K562 (cell line): ENCODE measurements around the gene CNPY2. TPM values are rescaled to one million over a fixed set of nuclear protein-coding genes. Genes with fewer than 3 reads are reported as not detected.

Source experiments
- CEBPG ChIP-seq, 3 experiments: fragments of 200-800 bp in 1 of 3; sonication (Bioruptor generic) in 1 of 3; sonication (generic) in 1 of 3; formaldehyde crosslinking in 1 of 3; IDR thresholded peaks in 2 of 3; conservative IDR thresholded peaks in 1 of 3; 2 replicates each; pipeline versions ENCODE4 v1.6.1 to v1.8.0; 2016 to 2022; ENCODE audit warnings: missing compliant biosample characterization in 2 of 3, missing genetic modification characterization in 2 of 3, mild to moderate bottlenecking in 1 of 3, missing genetic modification reagents in 1 of 3
- FOXK1 ChIP-seq: sonication (generic); formaldehyde crosslinking; IDR thresholded peaks from 2 replicates; pipeline ENCODE4 v1.8.0; 2022; ENCODE audit warnings: missing genetic modification reagents, mild to moderate bottlenecking, borderline replicate concordance
- HCFC1 ChIP-seq: IDR thresholded peaks from 2 replicates; pipeline ENCODE4 v1.6.1; 2012; ENCODE audit warnings: low read depth, low read length, improper control_type of control experiment
- POLR2AphosphoS5 ChIP-seq: IDR thresholded peaks from 2 replicates; pipeline ENCODE4 v1.6.1; 2011; ENCODE audit warnings: mild to moderate bottlenecking, low read depth, low read length, moderate library complexity; ENCODE audit not compliant: control insufficient read depth, insufficient read depth
- POLR2H ChIP-seq: IDR thresholded peaks from 2 replicates; pipeline ENCODE4 v1.6.1; 2016; ENCODE audit warnings: missing genetic modification characterization, low read depth, mild to moderate bottlenecking, control low read depth, missing compliant biosample characterization, moderate library complexity
- TBP ChIP-seq: optimal IDR thresholded peaks from 2 replicates; pipeline ENCODE3; 2011; ENCODE audit warnings: low read depth, low read length, improper control_type of control experiment
- TCFL5 ChIP-seq: fragments of 250-450 bp; sonication (Bioruptor Pico); conservative IDR thresholded peaks from 2 replicates; pipeline ENCODE4 v1.6.1; 2021; ENCODE audit warnings: mild to moderate bottlenecking, moderate library complexity, matching md5 sums
- YBX1 ChIP-seq: fragments of 450-650 bp; IDR thresholded peaks from 2 replicates; pipeline ENCODE4 v1.7.1; 2016; ENCODE audit warnings: mild to moderate bottlenecking
- ZNF12 ChIP-seq: sonication (generic); formaldehyde crosslinking; IDR thresholded peaks from 2 replicates; pipeline ENCODE4 v1.4.0; 2020; ENCODE audit warnings: mild to moderate bottlenecking, missing genetic modification reagents
- polyA plus RNA-seq, 8 experiments: library from polyadenylated mRNA; depleted of rRNA in 4 of 8; stranded (reverse) in 5 of 8; unstranded in 3 of 8; fragments of >200 nt; fragmentation: Nextera tagmentation in 2 of 8; fragmentation: Illumina TruSeq in 1 of 8; extraction: Ambion mirVana in 2 of 8; extraction: Trizol in 1 of 8; gene quantifications; 2 replicates each; pipeline versions ENCODE4 v1.2.1 to v1.2.3, GENCODE V29; 2011 to 2014; ENCODE audit warnings: inconsistent platforms in 1 of 8, missing spikeins in 1 of 8
- total RNA-seq, 7 experiments: library from RNA; depleted of rRNA in 6 of 7; stranded (reverse); fragments of >200 nt in 6 of 7; fragmentation: Illumina TruSeq in 2 of 7; extraction: Trizol in 2 of 7; gene quantifications; 2 replicates each; pipeline versions ENCODE4 v1.2.1 to v1.2.3, GENCODE V29; 2011 to 2021; ENCODE audit warnings: low replicate concordance in 1 of 7
- TF ChIP-seq, protein P1 (sequence below): sonication (generic); formaldehyde crosslinking; IDR thresholded peaks from 2 replicates; pipeline ENCODE4 v1.8.1; 2023; ENCODE audit warnings: missing genetic modification reagents, mild to moderate bottlenecking, borderline replicate concordance
- TF ChIP-seq, protein P2 (sequence below): IDR thresholded peaks from 2 replicates; pipeline ENCODE4 v1.6.1; 2011; ENCODE audit warnings: borderline replicate concordance, low read depth, mild to moderate bottlenecking, moderate library complexity, low read length; ENCODE audit not compliant: insufficient read depth, poor library complexity, severe bottlenecking
- TF ChIP-seq, protein P3 (sequence below): fragments of 450-650 bp; formaldehyde crosslinking; conservative IDR thresholded peaks from 2 replicates; pipeline ENCODE4 v1.4.0; 2022; ENCODE audit warnings: mild to moderate bottlenecking, missing genetic modification characterization
- TF ChIP-seq, protein P4 (sequence below): sonication (generic); formaldehyde crosslinking; IDR thresholded peaks from 2 replicates; pipeline ENCODE4 v1.8.0; 2022; ENCODE audit warnings: mild to moderate bottlenecking, missing genetic modification reagents
- TF ChIP-seq, protein P5 (sequence below): sonication (generic); formaldehyde crosslinking; IDR thresholded peaks from 2 replicates; pipeline ENCODE4 v1.8.1; 2023; ENCODE audit warnings: mild to moderate bottlenecking, missing genetic modification reagents

Gene CNPY2
- total and polyA plus RNA-seq, 9 of the 15 experiments (the other 6 are each of a cell fraction or from before 2014, with no cell fraction given) = 33.8 to 190 (median 138) TPM

DNA sequence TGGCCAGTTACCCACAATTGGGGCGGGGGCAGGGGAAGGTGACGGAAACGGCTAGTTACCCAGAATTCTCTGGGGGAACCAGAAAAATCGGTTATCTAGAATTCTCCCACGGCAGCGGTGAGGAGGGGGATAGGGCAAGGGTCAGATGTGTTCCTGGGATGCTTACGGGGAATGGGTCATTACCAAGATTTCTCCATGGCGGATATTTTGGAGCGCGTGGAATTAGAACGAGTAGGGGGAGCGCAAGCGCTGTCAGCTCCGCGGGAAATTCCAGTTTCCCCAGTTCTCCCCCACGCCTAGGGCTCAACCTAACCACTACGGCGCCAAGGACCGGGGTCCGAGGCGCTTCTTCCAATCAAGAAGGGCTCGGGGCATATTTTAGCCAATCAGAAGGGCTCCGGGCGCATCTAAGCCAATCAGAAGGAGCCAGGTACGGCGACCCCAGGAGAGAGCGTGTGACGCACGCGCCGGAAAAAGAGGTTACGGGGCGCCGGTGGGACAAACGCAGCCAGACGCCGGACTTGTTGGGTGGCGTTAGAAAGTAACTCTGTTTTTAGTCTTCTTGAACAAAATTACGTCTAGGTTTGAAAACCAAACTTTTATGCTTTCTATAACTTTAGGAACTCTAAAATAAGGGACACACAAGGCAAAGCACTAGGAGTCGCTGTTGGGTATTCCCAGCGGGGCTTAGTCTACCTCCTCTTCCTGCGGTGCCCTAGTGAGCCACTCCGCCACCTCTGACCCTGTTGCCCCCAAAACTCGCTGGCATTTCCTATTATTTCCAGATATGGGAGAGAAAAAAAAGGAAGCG lies 18.1 kb upstream of the CNPY2 start, which contains the start of gene PAN2 (continued):
- TF ChIP-seq, protein P1, sequence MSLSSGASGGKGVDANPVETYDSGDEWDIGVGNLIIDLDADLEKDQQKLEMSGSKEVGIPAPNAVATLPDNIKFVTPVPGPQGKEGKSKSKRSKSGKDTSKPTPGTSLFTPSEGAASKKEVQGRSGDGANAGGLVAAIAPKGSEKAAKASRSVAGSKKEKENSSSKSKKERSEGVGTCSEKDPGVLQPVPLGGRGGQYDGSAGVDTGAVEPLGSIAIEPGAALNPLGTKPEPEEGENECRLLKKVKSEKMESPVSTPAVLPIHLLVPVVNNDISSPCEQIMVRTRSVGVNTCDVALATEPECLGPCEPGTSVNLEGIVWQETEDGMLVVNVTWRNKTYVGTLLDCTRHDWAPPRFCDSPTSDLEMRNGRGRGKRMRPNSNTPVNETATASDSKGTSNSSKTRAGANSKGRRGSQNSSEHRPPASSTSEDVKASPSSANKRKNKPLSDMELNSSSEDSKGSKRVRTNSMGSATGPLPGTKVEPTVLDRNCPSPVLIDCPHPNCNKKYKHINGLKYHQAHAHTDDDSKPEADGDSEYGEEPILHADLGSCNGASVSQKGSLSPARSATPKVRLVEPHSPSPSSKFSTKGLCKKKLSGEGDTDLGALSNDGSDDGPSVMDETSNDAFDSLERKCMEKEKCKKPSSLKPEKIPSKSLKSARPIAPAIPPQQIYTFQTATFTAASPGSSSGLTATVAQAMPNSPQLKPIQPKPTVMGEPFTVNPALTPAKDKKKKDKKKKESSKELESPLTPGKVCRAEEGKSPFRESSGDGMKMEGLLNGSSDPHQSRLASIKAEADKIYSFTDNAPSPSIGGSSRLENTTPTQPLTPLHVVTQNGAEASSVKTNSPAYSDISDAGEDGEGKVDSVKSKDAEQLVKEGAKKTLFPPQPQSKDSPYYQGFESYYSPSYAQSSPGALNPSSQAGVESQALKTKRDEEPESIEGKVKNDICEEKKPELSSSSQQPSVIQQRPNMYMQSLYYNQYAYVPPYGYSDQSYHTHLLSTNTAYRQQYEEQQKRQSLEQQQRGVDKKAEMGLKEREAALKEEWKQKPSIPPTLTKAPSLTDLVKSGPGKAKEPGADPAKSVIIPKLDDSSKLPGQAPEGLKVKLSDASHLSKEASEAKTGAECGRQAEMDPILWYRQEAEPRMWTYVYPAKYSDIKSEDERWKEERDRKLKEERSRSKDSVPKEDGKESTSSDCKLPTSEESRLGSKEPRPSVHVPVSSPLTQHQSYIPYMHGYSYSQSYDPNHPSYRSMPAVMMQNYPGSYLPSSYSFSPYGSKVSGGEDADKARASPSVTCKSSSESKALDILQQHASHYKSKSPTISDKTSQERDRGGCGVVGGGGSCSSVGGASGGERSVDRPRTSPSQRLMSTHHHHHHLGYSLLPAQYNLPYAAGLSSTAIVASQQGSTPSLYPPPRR (CRISPR knock-in tag) = peak; percentile 46; the same call in 1 of the 2 replicates
- TF ChIP-seq POLR2AphosphoS5 = peak; percentile 78; the same call in 1 of the 2 replicates
- TF ChIP-seq TBP = peak; percentile 90
- peak; percentile 97 for TF ChIP-seq POLR2H (tag)
- TF ChIP-seq, protein P2, sequence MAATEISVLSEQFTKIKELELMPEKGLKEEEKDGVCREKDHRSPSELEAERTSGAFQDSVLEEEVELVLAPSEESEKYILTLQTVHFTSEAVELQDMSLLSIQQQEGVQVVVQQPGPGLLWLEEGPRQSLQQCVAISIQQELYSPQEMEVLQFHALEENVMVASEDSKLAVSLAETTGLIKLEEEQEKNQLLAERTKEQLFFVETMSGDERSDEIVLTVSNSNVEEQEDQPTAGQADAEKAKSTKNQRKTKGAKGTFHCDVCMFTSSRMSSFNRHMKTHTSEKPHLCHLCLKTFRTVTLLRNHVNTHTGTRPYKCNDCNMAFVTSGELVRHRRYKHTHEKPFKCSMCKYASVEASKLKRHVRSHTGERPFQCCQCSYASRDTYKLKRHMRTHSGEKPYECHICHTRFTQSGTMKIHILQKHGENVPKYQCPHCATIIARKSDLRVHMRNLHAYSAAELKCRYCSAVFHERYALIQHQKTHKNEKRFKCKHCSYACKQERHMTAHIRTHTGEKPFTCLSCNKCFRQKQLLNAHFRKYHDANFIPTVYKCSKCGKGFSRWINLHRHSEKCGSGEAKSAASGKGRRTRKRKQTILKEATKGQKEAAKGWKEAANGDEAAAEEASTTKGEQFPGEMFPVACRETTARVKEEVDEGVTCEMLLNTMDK = no peak
- no peak for TF ChIP-seq ZNF12 (CRISPR knock-in tag)
- peak; percentile 46; the same call in 1 of the 2 replicates for TF ChIP-seq HCFC1
- TF ChIP-seq, protein P3, sequence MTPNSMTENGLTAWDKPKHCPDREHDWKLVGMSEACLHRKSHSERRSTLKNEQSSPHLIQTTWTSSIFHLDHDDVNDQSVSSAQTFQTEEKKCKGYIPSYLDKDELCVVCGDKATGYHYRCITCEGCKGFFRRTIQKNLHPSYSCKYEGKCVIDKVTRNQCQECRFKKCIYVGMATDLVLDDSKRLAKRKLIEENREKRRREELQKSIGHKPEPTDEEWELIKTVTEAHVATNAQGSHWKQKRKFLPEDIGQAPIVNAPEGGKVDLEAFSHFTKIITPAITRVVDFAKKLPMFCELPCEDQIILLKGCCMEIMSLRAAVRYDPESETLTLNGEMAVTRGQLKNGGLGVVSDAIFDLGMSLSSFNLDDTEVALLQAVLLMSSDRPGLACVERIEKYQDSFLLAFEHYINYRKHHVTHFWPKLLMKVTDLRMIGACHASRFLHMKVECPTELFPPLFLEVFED (CRISPR knock-in tag) = no peak; the same call in 1 of the 2 replicates
- TF ChIP-seq, protein P4, sequence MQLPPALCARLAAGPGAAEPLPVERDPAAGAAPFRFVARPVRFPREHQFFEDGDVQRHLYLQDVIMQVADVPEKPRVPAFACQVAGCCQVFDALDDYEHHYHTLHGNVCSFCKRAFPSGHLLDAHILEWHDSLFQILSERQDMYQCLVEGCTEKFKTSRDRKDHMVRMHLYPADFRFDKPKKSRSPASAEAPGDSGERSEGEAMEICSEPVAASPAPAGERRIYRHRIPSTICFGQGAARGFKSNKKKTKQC (CRISPR knock-in tag) = peak; percentile 57; the same call in 1 of the 2 replicates
- no peak for TF ChIP-seq CEBPG (CRISPR knock-in tag; IDR thresholded peaks at IDR 0.05)
- no peak for TF ChIP-seq CEBPG (tag; conservative IDR thresholded peaks at IDR 0.05 in 1 of 2, IDR thresholded peaks at IDR 0.05 in 1 of 2)
- no peak for TF ChIP-seq YBX1
- TF ChIP-seq, protein P5, sequence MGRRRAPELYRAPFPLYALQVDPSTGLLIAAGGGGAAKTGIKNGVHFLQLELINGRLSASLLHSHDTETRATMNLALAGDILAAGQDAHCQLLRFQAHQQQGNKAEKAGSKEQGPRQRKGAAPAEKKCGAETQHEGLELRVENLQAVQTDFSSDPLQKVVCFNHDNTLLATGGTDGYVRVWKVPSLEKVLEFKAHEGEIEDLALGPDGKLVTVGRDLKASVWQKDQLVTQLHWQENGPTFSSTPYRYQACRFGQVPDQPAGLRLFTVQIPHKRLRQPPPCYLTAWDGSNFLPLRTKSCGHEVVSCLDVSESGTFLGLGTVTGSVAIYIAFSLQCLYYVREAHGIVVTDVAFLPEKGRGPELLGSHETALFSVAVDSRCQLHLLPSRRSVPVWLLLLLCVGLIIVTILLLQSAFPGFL = no peak
- no peak for TF ChIP-seq FOXK1 (CRISPR knock-in tag)
- 0 out of 2 replicates have a peak, but pooled peaks have one; percentile 8 for TF ChIP-seq TCFL5 (CRISPR knock-in tag)
